HL-60 (cell line): Measurements from ENCODE around the gene NFYC.

ENCODE experiments used
- GABPA ChIP-seq: IDR thresholded peaks from 2 replicates; pipeline ENCODE4 v1.6.1; 2012; ENCODE audit warnings: low read depth
- POLR2AphosphoS5 ChIP-seq: IDR thresholded peaks from 2 replicates; pipeline ENCODE4 v1.6.1; 2012; ENCODE audit warnings: low read depth
- SPI1 ChIP-seq: IDR thresholded peaks from 2 replicates; pipeline ENCODE4 v1.6.1; 2012; ENCODE audit warnings: low read depth, mild to moderate bottlenecking, borderline replicate concordance
- TF ChIP-seq, protein P1 (sequence below): IDR thresholded peaks from one replicate; pipeline ENCODE4 v1.5.1; 2011; ENCODE audit warnings: low read length, control low read depth, inconsistent platforms; ENCODE audit not compliant: insufficient read depth
- TF ChIP-seq, protein P2 (sequence below): IDR thresholded peaks from 2 replicates; pipeline ENCODE4 v1.6.1; 2012; ENCODE audit warnings: low read depth; ENCODE audit not compliant: insufficient replicate concordance

- TF ChIP-seq, protein P1, sequence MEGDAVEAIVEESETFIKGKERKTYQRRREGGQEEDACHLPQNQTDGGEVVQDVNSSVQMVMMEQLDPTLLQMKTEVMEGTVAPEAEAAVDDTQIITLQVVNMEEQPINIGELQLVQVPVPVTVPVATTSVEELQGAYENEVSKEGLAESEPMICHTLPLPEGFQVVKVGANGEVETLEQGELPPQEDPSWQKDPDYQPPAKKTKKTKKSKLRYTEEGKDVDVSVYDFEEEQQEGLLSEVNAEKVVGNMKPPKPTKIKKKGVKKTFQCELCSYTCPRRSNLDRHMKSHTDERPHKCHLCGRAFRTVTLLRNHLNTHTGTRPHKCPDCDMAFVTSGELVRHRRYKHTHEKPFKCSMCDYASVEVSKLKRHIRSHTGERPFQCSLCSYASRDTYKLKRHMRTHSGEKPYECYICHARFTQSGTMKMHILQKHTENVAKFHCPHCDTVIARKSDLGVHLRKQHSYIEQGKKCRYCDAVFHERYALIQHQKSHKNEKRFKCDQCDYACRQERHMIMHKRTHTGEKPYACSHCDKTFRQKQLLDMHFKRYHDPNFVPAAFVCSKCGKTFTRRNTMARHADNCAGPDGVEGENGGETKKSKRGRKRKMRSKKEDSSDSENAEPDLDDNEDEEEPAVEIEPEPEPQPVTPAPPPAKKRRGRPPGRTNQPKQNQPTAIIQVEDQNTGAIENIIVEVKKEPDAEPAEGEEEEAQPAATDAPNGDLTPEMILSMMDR = no peak
- TF ChIP-seq POLR2AphosphoS5 (no peak), SPI1 (no peak), GABPA (no peak)
- TF ChIP-seq, protein P2, sequence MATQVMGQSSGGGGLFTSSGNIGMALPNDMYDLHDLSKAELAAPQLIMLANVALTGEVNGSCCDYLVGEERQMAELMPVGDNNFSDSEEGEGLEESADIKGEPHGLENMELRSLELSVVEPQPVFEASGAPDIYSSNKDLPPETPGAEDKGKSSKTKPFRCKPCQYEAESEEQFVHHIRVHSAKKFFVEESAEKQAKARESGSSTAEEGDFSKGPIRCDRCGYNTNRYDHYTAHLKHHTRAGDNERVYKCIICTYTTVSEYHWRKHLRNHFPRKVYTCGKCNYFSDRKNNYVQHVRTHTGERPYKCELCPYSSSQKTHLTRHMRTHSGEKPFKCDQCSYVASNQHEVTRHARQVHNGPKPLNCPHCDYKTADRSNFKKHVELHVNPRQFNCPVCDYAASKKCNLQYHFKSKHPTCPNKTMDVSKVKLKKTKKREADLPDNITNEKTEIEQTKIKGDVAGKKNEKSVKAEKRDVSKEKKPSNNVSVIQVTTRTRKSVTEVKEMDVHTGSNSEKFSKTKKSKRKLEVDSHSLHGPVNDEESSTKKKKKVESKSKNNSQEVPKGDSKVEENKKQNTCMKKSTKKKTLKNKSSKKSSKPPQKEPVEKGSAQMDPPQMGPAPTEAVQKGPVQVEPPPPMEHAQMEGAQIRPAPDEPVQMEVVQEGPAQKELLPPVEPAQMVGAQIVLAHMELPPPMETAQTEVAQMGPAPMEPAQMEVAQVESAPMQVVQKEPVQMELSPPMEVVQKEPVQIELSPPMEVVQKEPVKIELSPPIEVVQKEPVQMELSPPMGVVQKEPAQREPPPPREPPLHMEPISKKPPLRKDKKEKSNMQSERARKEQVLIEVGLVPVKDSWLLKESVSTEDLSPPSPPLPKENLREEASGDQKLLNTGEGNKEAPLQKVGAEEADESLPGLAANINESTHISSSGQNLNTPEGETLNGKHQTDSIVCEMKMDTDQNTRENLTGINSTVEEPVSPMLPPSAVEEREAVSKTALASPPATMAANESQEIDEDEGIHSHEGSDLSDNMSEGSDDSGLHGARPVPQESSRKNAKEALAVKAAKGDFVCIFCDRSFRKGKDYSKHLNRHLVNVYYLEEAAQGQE = no peak
Observed at GRCh38 chr1:40758578-40759343, 67.3 kb downstream of the NFYC start.
